LoVo (cell line): Measurements from ENCODE around the gene TSPO.

ENCODE experiments used
- DNase-seq: peaks from one replicate; pipeline ENCODE4 v3.0.0-alpha.2; 2016; ENCODE audit warnings: low spot score

TSPO gene

DNA sequence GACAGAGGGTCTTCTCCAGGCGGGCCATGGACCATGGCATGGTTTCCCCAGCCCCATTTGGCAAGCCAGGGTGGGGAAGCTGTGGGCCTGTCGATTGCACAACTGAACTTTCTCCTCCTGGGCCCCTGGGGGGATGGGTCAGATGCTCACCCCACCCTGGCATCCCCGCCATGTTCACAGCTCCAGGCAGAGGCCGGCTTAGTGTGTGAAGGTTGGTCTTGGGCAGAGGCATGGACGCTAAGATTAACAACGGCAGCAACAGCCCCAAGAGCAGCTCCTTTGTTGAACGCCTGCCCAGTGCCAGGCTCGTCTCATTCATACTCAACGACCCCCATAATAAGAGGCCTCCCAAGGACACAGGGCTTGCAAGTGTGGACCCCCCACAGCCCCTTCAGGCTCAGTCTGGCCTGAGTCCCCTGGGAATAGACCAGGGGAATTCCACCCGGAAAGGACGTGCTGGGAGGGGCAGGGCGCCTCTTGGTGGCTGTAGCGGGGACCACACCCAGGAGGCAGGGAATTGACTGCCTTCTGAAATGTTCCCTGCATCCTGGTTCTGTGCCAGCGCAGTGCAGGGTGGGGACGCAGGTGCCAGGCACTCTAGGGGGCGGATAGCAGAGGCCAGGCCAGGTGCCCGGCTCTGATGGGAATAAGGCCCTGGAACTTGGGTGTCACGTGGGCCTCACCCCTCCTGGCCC is 8.3 kb downstream of the TSPO start:
- DNase-seq = no peak

GRCh38 chr22:43160497-43161126 is 9.3 kb downstream of the TSPO start:
- DNase-seq = no peak

DNA sequence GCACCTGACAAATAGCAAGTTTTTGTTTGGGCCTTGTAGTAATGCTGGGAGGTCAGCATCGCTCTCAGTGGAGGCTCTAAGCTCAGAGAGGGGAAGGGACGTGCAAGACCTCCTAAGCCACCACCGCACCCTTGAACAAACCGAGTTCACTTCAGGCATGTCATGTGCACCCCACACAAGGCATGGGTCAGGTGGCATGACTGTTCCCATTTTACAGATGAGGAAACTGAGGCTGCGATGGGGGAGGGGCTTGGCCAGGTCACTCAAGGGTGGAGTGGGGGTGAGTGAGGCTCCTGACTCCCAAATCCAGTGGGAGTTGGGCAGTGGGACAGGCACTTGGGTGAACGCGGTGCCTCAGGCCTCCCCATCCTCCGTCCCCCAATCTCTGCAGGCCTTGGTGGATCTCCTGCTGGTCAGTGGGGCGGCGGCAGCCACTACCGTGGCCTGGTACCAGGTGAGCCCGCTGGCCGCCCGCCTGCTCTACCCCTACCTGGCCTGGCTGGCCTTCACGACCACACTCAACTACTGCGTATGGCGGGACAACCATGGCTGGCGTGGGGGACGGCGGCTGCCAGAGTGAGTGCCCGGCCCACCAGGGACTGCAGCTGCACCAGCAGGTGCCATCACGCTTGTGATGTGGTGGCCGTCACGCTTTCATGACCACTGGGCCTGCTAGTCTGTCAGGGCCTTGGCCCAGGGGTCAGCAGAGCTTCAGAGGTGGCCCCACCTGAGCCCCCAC is 11.2 kb downstream of the TSPO start:
- DNase-seq = no peak

- DNase-seq = no peak
These were observed 12.0 kb downstream of the TSPO start for GRCh38 chr22:43163241-43163795.

DNA sequence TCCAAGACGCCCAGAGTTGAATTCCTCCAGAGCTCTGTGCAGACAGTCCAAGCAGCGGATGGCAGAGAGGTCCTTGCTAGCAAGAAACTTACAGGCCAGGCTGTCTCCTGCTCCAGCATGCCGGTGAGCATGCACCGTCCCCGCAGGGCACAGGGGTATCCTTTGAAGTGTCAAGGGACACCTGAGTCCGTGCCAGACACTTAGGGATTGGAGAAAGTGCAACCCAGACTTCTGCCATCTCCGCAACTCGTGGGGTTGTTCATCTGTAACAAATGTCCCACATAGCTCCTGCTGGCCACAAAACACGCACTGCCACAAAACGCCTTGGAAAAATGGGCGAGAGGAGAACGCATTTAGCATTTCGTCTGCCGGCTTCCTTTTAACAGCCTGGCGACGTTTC is 13.3 kb downstream of the TSPO start:
- DNase-seq = no peak

DNA sequence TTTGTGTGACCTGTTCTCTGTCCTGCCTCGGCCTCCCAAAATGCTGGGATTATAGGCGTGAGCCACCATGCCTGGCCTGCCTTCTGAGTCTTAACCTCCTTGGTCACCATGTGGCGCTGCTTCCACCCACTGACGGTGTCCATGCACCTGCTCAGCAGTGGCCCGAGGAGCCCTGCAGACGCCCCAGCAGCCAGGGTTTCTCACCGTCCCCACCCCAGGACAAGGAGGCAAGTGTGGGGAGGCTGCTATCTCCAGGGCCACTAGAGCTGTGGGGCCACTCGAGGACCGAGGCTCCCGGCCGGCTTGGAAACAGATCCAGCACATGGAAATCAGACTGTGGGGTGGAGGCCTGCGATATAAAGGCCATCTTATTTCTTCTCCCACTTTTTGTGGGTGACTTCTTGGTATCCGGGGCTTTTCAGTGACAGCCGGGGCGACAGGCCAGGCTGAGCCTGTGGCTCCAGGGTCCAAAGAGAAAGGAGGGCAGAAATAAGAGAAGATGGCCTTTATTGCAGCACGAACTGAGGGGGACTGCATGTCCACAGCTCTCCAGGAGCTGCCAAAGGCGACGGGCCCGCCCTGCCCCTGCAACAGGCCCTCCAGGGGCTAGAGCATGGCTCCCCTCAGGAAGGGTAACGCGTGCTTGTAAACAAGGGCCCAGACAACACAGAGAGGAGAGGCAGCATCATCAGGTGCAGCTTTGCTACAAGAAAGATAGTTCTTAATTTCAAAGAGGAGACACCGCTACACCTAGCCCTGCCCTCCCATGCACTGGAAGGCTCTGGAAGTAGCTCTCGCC is 15.0 kb downstream of the TSPO start:
- no peak for DNase-seq

DNA sequence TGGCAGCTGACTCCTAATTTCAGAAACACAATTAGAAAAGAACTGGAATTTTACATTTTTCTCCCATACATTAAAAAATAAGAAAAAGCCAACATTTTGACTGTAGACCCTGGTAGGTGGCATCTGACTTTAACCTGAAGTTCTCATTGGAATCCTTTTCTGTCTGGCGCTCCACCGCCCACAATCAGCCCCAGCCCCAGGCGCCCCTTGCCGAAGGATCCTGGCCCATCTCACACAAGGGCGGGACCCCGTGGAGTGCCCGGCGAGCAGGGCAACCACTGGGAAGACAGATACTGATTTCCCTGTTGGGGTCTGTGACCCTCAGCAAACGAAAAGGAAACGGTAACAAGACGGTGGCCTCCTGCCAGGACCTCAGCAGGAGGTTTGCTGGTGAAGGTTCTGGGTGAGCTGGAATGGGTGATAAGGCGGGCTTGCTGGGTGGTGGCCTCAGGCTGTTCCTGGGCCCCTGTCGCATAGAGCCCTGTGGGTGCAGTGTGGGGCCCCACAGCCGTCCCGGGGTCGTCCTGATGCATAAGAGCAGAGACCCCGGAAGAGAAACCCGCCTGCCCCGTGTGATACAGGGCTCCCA is 15.7 kb downstream of the TSPO start:
- DNase-seq = no peak

DNA sequence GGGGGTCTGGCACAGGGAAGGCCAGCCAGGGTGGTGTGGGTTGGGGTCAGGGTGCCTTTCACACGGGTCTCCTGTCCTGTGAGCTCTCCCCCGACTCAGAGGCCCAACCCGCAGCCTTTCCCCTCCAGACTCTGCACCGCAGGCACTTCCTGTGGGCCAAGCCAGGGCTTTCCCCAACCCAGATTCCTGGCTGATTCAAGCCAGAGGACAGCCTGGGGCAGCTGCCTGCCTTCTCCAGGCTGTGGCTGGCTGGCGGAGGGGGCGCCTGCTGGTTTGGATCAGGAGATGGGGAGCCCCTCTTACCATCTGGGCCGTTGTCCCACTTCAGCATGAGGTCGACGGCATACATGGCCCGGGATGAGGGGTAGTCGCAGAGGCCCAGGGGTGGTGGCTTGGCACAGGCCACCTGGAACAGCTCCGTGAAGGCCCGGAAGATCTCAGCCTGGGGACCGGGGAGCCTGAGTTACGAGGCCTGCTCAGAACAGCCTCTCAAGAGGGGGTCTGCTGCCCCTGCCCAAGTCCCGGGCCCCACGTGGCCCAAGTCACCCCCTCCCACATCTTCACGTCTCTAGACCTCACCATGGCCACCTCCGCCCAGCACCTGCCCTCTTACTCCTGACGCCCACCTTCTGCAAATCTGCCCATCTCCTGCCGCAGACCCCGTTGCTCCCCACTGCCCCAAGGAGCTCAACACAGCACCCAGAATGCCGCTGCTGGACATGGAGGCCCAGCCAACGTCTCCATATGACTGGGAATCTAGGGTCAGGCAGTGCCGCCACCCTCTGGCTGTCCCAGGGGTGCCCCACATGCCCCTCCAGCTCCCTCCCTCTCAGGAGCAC is 17.3 kb downstream of the TSPO start:
- no peak for DNase-seq

DNA sequence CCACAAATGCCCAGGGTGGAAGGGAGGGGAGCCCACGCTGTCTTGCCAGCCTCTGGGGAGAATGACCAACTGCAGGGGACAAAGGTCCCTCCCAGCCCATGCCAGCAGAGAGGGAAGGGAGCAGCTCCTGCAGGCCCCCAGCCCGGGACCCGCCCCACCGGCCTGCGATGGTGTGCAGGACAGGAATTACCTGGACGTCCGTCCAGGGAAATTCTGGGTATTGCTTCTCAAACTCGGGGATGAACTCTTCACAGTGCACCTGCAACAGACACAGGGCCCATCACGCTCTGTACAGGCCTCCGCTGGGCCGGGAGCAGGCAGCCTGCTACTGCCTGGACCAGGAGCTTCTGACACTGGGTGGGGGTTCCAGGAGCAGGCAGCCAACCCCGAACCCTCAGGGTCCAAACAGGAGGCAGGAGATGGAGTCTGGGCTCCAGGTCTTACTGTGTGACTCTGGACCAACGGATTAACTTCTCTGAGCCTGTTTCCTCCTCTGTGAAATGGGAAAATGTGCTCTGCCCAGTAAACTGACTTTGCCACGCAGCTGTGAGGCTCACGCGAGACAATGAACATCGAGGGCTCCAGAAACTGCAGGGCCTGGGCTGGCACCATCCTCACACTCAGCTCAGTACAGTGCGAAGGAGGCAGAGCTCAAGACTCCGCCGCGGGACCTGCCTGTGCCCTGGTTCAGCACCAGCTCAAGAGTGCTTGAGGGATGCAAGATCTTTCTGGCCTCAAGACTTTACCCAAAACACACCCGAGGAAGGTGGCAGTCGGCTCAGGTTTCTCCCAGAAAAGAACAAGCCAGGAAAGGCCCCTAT is 18.2 kb downstream of the TSPO start:
- no peak for DNase-seq

DNA sequence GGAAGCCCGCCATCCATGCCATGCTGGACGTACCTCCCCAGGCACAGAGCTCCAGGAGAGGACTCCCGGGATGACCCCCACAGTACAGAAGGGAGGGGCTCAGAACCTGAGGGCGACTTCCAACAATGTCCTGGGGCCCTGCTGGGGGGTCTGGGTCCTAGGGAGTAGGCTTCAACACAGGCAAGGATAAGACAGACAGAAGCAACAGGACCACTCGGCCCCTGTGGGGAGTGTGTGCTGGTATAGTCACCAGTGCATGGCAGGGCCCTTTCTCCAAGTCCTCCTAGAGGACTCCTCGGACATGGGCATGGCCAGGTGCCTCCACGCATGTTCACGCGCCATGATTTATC is 18.7 kb downstream of the TSPO start:
- DNase-seq = no peak

DNA sequence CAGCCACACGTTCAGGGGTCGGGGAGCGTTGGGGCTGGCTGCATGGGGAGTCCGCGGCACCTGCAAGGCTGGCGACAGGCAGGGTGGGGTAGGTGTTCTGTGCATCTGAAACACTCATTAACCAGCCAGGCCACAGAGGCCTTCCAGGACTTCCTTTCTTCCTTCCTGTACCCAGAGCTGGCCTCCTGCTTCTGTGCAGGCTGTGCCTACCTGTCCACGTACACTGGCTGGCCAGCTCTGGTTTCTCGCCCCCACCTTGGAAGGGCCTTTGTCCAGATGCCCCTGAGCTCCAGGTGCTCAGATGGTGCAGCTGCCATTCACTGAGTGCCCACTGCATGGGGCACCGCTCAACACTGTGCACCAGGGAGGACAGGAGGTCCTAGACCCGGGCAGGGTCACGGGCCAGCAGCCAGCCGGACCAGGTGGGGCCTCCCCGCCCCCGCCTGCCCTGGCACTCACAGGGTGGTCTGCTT is 19.7 kb downstream of the TSPO start:
- DNase-seq = no peak

GRCh38 chr22:43171607-43172006 is 20.2 kb downstream of the TSPO start:
- DNase-seq = no peak

GRCh38 chr22:43172191-43172590 is 20.8 kb downstream of the TSPO start:
- DNase-seq = no peak

DNA sequence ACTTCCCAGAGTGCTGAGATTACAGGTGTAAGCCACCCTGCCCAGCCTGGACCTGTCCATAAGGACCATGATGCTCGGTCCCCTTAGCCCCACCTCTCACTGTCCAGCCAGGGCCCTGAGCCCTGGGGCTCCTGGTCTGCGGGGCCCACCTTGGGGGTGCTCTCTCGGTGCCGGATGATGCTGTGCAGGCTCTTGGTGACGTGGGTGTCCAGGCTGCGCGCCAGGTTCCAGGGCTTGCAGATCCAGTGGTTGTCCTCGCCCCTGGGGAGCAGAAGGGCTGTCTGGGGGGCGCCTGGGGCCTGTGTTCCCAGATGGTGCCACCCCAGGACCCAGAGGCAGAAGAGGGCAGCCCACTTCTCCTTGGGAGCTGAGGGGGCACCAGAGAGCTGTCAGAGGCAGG is 22.2 kb downstream of the TSPO start:
- no peak for DNase-seq

- no peak for DNase-seq
These were observed 22.8 kb downstream of the TSPO start for GRCh38 chr22:43173976-43174720.

- no peak for DNase-seq
These were observed 23.7 kb downstream of the TSPO start for GRCh38 chr22:43174941-43175531.

DNA sequence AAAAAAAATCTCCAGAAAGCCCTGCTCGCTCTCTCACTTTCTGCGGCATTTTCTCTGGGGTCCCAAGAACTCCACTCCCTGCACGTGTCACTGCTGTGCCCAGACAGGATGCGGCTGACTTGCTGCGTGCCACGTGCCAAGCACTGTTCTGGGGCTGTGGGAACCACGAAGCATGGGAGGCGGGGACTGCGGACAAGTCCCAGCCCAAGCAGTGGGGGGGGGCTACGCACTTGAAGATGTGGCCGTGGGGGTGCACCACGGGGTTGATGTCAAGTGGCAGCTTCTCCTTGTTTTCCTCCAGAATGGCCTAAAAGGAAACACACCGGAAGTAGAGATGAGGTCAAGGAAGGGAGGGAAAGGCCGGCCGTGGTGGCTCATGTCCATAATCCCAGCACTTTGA is 24.7 kb downstream of the TSPO start:
- DNase-seq = no peak

GRCh38 chr22:43177479-43177878 is 26.1 kb downstream of the TSPO start:
- DNase-seq = no peak
